Measurements from ENCODE around the gene SALL4. TPM values are rescaled to one million over a fixed set of nuclear protein-coding genes. Genes with fewer than 3 reads are reported as not detected.
A peak's percentile ranks its signal among the peaks of the same experiment; 100 is the strongest.

SALL4 gene
- total and polyA plus RNA-seq, 8 donors, result under 0.01 to 2.8 (median 0.69) TPM; not detected in 4

GRCh38 chr20:51775241-51775640 lies 27.1 kb downstream of the SALL4 start:
- Histone ChIP-seq H3K36me3 (no peaks in the 10 kb centered on the region), H3K27me3 (no peaks in the 10 kb centered on the region), H3K27ac (no peak overlapping the region), H3K4me3 (no peak overlapping the region), H3K9me3 (peaks cover 0 to 24% (median 13%) of the 10 kb centered on the region in 4 donors), H3K4me1 (no peaks in the 10 kb centered on the region)
- DNase-seq, result no peak
- intact Hi-C loops (cut with DNase I; ENCODE audit: low total_unique reads), result no loop called here
- WGBS, 5 donors, result 48 to 73% (median 66%) methylated on average over 1 of the region's 1 CpG
- TF ChIP-seq POLR2A (IDR thresholded peaks at IDR 0.05), result no peak
- no peak for TF ChIP-seq POLR2AphosphoS5 (IDR thresholded peaks at IDR 0.05)
- TF ChIP-seq CTCF (IDR thresholded peaks at IDR 0.05), result no peak
- TF ChIP-seq EP300 (IDR thresholded peaks at IDR 0.05), result no peak

DNA sequence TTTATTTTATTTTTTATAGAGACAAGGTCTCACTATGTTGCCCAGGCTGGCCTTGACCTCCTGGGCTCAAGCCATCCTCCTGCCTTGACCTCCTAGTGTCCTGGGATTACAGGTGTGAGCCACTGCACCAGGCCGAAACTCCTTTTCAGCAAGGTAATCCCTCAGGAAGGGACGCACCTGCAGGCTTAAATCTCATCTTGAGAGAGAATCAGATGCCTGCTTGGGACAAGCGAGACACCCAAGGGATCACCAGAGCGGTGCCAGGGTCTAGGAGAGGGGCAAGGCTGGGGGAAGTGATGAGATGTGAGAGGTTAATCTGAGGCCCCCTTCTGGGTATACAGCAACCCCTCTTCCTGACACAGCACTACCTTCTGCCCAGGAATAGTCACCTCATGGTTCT lies 30.1 kb downstream of the SALL4 start:
- TF ChIP-seq POLR2A (IDR thresholded peaks at IDR 0.05), result no peak
- TF ChIP-seq EP300 (IDR thresholded peaks at IDR 0.05), result no peak
- no peak for TF ChIP-seq POLR2AphosphoS5 (IDR thresholded peaks at IDR 0.05)
- no peak for TF ChIP-seq CTCF (IDR thresholded peaks at IDR 0.05)
- Histone ChIP-seq H3K9me3 (no peaks in the 10 kb centered on the region), H3K27me3 (peaks cover 0 to 5% (median 0%) of the 10 kb centered on the region in 3 donors), H3K36me3 (no peaks in the 10 kb centered on the region), H3K4me3 (no peak overlapping the region), H3K27ac (no peak overlapping the region), H3K4me1 (peaks cover 0 to 13% (median 10%) of the 10 kb centered on the region in 4 donors)
- DNase-seq, result no peak
- WGBS, 5 donors, result 79 to 96% (median 89%) methylated on average over 2 to 4 of the region's 4 CpGs
- intact Hi-C loops (cut with DNase I; ENCODE audit: low total_unique reads), result no loop called here

- peaks cover 4 to 31% (median 25%) of the 10 kb centered on the region in 4 donors for H3K4me1 ChIP-seq
- H3K36me3 ChIP-seq, result no peaks in the 10 kb centered on the region
- no peak for TF ChIP-seq POLR2AphosphoS5 (IDR thresholded peaks at IDR 0.05)
- no peak for TF ChIP-seq POLR2A (IDR thresholded peaks at IDR 0.05)
- no peak for TF ChIP-seq EP300 (IDR thresholded peaks at IDR 0.05)
- TF ChIP-seq CTCF (IDR thresholded peaks at IDR 0.05), result no peak
- peaks cover 0 to 9% (median 0%) of the 10 kb centered on the region in 3 donors for H3K27me3 ChIP-seq
- H3K27ac ChIP-seq, result no peak overlapping the region
- H3K4me3 ChIP-seq, result no peak overlapping the region
- WGBS, 5 donors, result 85 to 94% (median 89%) methylated on average over 9 of the region's 9 CpGs
- intact Hi-C loops (cut with DNase I; ENCODE audit: low total_unique reads), result no loop called here
- no peak for DNase-seq
- no peaks in the 10 kb centered on the region for H3K9me3 ChIP-seq
Measured at GRCh38 chr20:51769976-51770615, 32.2 kb downstream of the SALL4 start.

- WGBS, 5 donors, result 16 to 32% (median 22%) methylated on average over 11 to 16 of the region's 16 CpGs
- intact Hi-C loops (cut with DNase I; ENCODE audit: low total_unique reads), result no loop called here
- Histone ChIP-seq H3K4me3 (peak overlapping the region in 2 of 4 donors; percentile 27 to 32), H3K9me3 (no peaks in the 10 kb centered on the region), H3K27ac (peak overlapping the region in 1 of 5 donors; percentile 33), H3K4me1 (peaks cover 4 to 33% (median 25%) of the 10 kb centered on the region in 4 donors), H3K36me3 (no peaks in the 10 kb centered on the region), H3K27me3 (peaks cover 0 to 9% (median 0%) of the 10 kb centered on the region in 3 donors)
- peak in 1 of 2 donors; percentile 55 for DNase-seq
- no peak for TF ChIP-seq POLR2AphosphoS5 (IDR thresholded peaks at IDR 0.05)
- peak in 1 of 7 experiments; percentile 9 for TF ChIP-seq CTCF (IDR thresholded peaks at IDR 0.05)
- no peak for TF ChIP-seq EP300 (IDR thresholded peaks at IDR 0.05)
- TF ChIP-seq POLR2A (IDR thresholded peaks at IDR 0.05), result no peak
Measured at GRCh38 chr20:51768759-51769517, 33.4 kb downstream of the SALL4 start.

All from stomach (tissue), 9 donors.